Kidney (tissue), 14 donors: ENCODE data around the gene CHRNA3. TPM values are rescaled to one million over a fixed set of nuclear protein-coding genes. Genes with fewer than 3 reads are reported as not detected.

Experiments
- DNase-seq, 5 donors: peaks; one replicate each; pipeline ENCODE4 v3.0.0-alpha.2; 2013 to 2020
- FAIRE-seq: peaks from 2 replicates; lab custom pipeline; 2012; peaks lifted over from hg19 to GRCh38; lab: Jason Lieb, UNC
- H3K27ac ChIP-seq, 2 donors: one replicate each; pipeline ENCODE4 v1.7.0; 2013; ENCODE audit warnings: low read depth in 2 of 2, low read length in 2 of 2, inconsistent platforms in 1 of 2
- H3K27me3 ChIP-seq: one replicate; pipeline ENCODE4 v1.7.1; 2013; ENCODE audit warnings: low read length, inconsistent platforms; ENCODE audit not compliant: control insufficient read depth, insufficient read depth
- H3K36me3 ChIP-seq, 3 donors: one replicate each; pipeline versions ENCODE4 v1.7.0 to v1.7.1; 2013; ENCODE audit warnings: low read length in 3 of 3, control low read depth in 1 of 3, inconsistent platforms in 1 of 3; ENCODE audit not compliant: insufficient read depth in 3 of 3, control insufficient read depth in 2 of 3
- H3K4me1 ChIP-seq, 3 donors: one replicate each; pipeline versions ENCODE4 v1.7.0 to v1.7.1; 2013; ENCODE audit warnings: low read length in 3 of 3, inconsistent platforms in 1 of 3, low read depth in 1 of 3; ENCODE audit not compliant: control insufficient read depth in 2 of 3, insufficient read depth in 2 of 3
- H3K4me3 ChIP-seq, 3 donors: one replicate each; pipeline versions ENCODE4 v1.7.0 to v1.8.1; 2013; ENCODE audit warnings: low read length in 3 of 3, control low read depth in 1 of 3, inconsistent platforms in 1 of 3
- H3K9ac ChIP-seq, 3 donors: one replicate each; pipeline versions ENCODE4 v1.7.0 to v1.7.1; 2013; ENCODE audit warnings: low read length in 3 of 3, control low read depth in 1 of 3, inconsistent platforms in 1 of 3
- H3K9me3 ChIP-seq, 3 donors: one replicate each; pipeline versions ENCODE4 v1.7.0 to v1.7.1; 2013; ENCODE audit warnings: low read length in 3 of 3, control low read depth in 1 of 3, inconsistent platforms in 1 of 3; ENCODE audit not compliant: control insufficient read depth in 2 of 3, insufficient read depth in 1 of 3
- CTCF ChIP-seq: IDR thresholded peaks from 3 replicates; pipeline ENCODE4 v1.5.1; 2012; ENCODE audit warnings: mild to moderate bottlenecking, moderate library complexity, borderline replicate concordance; ENCODE audit not compliant: insufficient read depth; ENCODE audit errors: extremely low read depth
- intact Hi-C: fragments of 100-400 bp; cut with DNase I; formaldehyde crosslinking; loops from one replicate; pipeline ENCODE4 v1.11.1; 2022
- polyA plus RNA-seq: library from polyadenylated mRNA; stranded (reverse); fragments of 350-450 nt; fragmentation: Illumina TruSeq; extraction: RNeasy Lipid Tissue Mini Kit (QIAGEN cat#74804); gene quantifications from one replicate; pipeline ENCODE4 v1.2.3, GENCODE V29; 2014; ENCODE audit warnings: low read depth, low replicate concordance; ENCODE audit not compliant: insufficient read depth
- total RNA-seq: library from RNA; stranded (reverse); fragmentation: NEBNext Ultra II Directional; extraction: Animal tissue kit (Norgen Biotek cat#: 25700); gene quantifications from one replicate; pipeline ENCODE4 v1.2.1, GENCODE V29; 2021
- donor health status: control.
- donor health status: control.
- donor health status: control.
- donor health status: control.
- donor health status: control.
- donor health status: DM: yes; HTN: yes; CAD: no.
- donor health status: Normal renal cell carcinoma (clear cell type).

CHRNA3 gene
- total and polyA plus RNA-seq, 2 donors from 2014 or later = not detected

- H3K27me3 ChIP-seq = peaks cover 3% of the 10 kb centered on the region
- DNase-seq (no peak), FAIRE-seq (no peak)
- H3K36me3 ChIP-seq = no peaks in the 10 kb centered on the region
- H3K4me1 ChIP-seq = no peaks in the 10 kb centered on the region
- H3K9ac ChIP-seq = no peak overlapping the region
- H3K27ac ChIP-seq = no peak overlapping the region
- H3K9me3 ChIP-seq = no peaks in the 10 kb centered on the region
- no peak for TF ChIP-seq CTCF
- intact Hi-C loops = no loop called here
- H3K4me3 ChIP-seq = no peak overlapping the region
Observed at GRCh38 chr15:78617516-78617915, 3.3 kb downstream of the CHRNA3 start.

- Histone ChIP-seq H3K4me1 (no peaks in the 10 kb centered on the region), H3K27ac (no peak overlapping the region), H3K4me3 (no peak overlapping the region), H3K9me3 (no peaks in the 10 kb centered on the region), H3K36me3 (no peaks in the 10 kb centered on the region), H3K9ac (no peak overlapping the region), H3K27me3 (peaks cover 3% of the 10 kb centered on the region)
- FAIRE-seq (no peak), DNase-seq (no peak)
- no peak for TF ChIP-seq CTCF
- intact Hi-C loops = no loop called here
Observed at GRCh38 chr15:78617076-78617475, 3.7 kb downstream of the CHRNA3 start.

GRCh38 chr15:78616506-78616905, 4.3 kb downstream of the CHRNA3 start:
- TF ChIP-seq CTCF = no peak
- no peak for FAIRE-seq
- Histone ChIP-seq H3K9ac (no peak overlapping the region), H3K36me3 (no peaks in the 10 kb centered on the region), H3K27me3 (peaks cover 3% of the 10 kb centered on the region), H3K4me3 (no peak overlapping the region), H3K27ac (no peak overlapping the region), H3K9me3 (no peaks in the 10 kb centered on the region), H3K4me1 (no peaks in the 10 kb centered on the region)
- DNase-seq = no peak
- intact Hi-C loops = no loop called here

- intact Hi-C loops = no loop called here
- Histone ChIP-seq H3K36me3 (no peaks in the 10 kb centered on the region), H3K9me3 (no peaks in the 10 kb centered on the region), H3K4me1 (no peaks in the 10 kb centered on the region), H3K27me3 (peaks cover 3% of the 10 kb centered on the region), H3K27ac (no peak overlapping the region), H3K9ac (no peak overlapping the region), H3K4me3 (no peak overlapping the region)
- DNase-seq (no peak), FAIRE-seq (no peak)
- no peak for TF ChIP-seq CTCF
Observed at GRCh38 chr15:78615151-78615589, 5.6 kb downstream of the CHRNA3 start.
